ENCODE measurements around the gene NDEL1.

The NDEL1 gene

DNA sequence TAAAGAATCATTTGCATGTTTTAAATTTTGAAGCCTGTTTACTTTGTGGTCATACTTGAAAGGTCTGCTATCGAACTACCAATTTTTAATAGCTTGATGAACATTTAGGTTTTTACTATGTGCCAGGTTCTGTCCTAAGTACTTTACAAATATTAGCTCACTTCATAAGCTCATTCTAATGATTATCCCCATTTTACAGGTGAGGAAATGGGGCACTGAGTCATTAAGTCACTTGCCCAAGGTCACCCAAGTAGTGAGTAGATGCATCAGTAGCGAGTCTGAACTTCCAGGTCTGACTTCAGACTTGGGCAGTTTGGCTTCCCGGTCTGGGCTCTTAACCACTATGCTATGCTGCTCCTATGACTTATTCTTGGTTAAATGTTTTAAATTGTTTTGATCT, 4.0 kb downstream of the NDEL1 start:
- peaks cover 6% of the 10 kb centered on the region; the same call in 1 of the 2 replicates for H3K4me1 ChIP-seq (ENCODE audit: insufficient read depth, low read length)
- no peaks in the 10 kb centered on the region for H3K9me3 ChIP-seq (ENCODE audit: insufficient read depth, low read depth, low read length)
- H3K4me3 ChIP-seq (ENCODE audit: low read length), result no peak overlapping the region
- 98% methylated on average over 3 of the region's 3 CpGs for WGBS
- H3K36me3 ChIP-seq (ENCODE audit: insufficient read depth, low read length), result peaks cover 17% of the 10 kb centered on the region
- no peak overlapping the region for H3K9ac ChIP-seq (ENCODE audit: low read depth, low read length)
- no peak overlapping the region for H3K27ac ChIP-seq (ENCODE audit: low read depth, low read length)
- H3K27me3 ChIP-seq (ENCODE audit: insufficient read depth, low read length), result no peaks in the 10 kb centered on the region

DNA sequence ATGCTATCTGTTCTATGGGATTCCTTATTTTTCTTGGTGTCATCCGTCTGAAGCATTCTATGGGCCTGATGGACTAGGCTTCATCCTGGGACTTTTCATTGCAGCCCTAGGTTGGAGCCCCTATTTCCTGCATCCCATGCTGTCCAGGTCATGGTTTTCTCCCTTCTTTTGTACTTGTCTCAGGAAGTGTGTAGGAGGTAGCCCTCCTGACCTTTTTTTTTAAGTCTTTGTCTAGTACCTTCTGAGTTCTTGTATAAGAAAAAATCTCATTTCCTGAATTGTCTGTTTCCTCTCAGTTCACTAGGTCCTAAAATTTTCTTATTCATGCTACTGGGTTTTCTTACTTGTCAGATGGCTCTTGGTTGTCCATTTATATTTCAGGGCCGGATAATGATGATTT, 6.0 kb downstream of the NDEL1 start:
- H3K9me3 ChIP-seq (ENCODE audit: insufficient read depth, low read depth, low read length), result no peaks in the 10 kb centered on the region
- H3K36me3 ChIP-seq (ENCODE audit: insufficient read depth, low read length), result peaks cover 37% of the 10 kb centered on the region
- H3K4me3 ChIP-seq (ENCODE audit: low read length), result no peak overlapping the region
- no peak overlapping the region for H3K27ac ChIP-seq (ENCODE audit: low read depth, low read length)
- 98% methylated on average over 1 of the region's 2 CpGs for WGBS
- H3K4me1 ChIP-seq (ENCODE audit: insufficient read depth, low read length), result peaks cover 6% of the 10 kb centered on the region; the same call in 1 of the 2 replicates
- no peaks in the 10 kb centered on the region for H3K27me3 ChIP-seq (ENCODE audit: insufficient read depth, low read length)
- no peak overlapping the region for H3K9ac ChIP-seq (ENCODE audit: low read depth, low read length)

DNA sequence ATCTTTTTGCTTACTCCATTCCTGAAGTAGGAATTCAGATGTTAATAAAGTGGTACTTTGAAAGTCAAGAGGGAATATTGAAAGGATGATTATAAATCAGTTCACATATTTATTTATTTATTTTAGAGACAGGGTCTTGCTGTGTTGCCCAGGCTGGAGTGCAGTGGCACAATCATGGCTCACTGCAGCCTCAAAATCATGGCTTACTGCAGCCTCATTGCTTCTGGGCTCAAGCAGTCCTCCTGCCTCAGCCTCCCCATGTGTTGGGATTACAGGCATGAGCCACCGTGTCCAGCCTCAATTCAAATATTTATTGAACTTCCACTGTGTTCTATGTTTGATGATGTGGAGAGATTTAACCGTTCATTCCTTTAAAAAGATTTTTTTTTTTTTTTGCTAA, 6.6 kb downstream of the NDEL1 start:
- no peak overlapping the region for H3K4me3 ChIP-seq (ENCODE audit: low read length)
- no peak overlapping the region for H3K27ac ChIP-seq (ENCODE audit: low read depth, low read length)
- peaks cover 1% of the 10 kb centered on the region; the same call in 1 of the 2 replicates for H3K4me1 ChIP-seq (ENCODE audit: insufficient read depth, low read length)
- H3K36me3 ChIP-seq (ENCODE audit: insufficient read depth, low read length), result peaks cover 41% of the 10 kb centered on the region
- H3K9ac ChIP-seq (ENCODE audit: low read depth, low read length), result no peak overlapping the region
- H3K9me3 ChIP-seq (ENCODE audit: insufficient read depth, low read depth, low read length), result no peaks in the 10 kb centered on the region
- no peaks in the 10 kb centered on the region for H3K27me3 ChIP-seq (ENCODE audit: insufficient read depth, low read length)
- WGBS, result 100% methylated on average over 1 of the region's 2 CpGs

DNA sequence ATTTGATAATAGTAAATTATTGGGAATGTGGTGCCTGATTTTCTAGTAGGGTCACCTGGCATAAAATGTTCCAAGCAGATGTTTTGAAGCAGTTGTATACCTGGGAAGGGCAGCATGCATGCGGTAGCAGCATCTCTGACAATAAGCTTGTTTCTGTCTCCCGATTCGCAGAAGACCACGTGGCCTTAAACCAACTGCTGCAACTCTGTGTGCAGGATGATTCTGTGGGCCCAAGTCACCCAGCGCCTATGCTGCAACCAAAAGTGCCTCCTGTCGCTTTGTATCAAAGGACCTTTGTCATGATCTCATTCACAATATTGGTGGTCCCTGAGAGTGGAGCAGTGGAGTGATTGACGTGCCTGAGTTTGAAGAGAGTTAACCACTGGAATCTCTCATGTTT, 8.1 kb downstream of the NDEL1 start:
- WGBS, result 91% methylated on average over 7 of the region's 7 CpGs
- Histone ChIP-seq H3K27ac (ENCODE audit: low read depth, low read length) (no peak overlapping the region), H3K27me3 (ENCODE audit: insufficient read depth, low read length) (no peaks in the 10 kb centered on the region), H3K36me3 (ENCODE audit: insufficient read depth, low read length) (peaks cover 50% of the 10 kb centered on the region), H3K4me1 (ENCODE audit: insufficient read depth, low read length) (peaks cover 7% of the 10 kb centered on the region), H3K9me3 (ENCODE audit: insufficient read depth, low read depth, low read length) (no peaks in the 10 kb centered on the region), H3K4me3 (ENCODE audit: low read length) (no peak overlapping the region), H3K9ac (ENCODE audit: low read depth, low read length) (no peak overlapping the region)

DNA sequence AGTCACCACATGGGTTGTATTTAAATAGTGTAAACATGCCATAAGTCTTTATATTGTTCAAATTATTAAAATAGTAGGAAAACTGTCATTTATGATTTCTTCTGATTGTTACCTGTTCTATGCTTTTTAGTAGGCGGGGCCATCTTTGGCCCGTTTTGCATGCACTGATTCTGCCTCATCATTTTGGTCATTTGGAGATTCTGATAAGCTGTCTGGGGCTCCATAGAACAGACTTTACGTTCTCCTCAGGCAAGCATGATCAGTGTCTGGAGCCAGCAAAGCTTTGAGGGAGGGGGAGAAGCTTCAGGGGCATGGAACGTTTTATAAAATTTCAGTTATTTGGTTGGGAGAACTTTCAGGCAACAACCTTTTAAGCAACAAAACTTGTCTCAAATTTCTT, 8.8 kb downstream of the NDEL1 start:
- Histone ChIP-seq H3K27me3 (ENCODE audit: insufficient read depth, low read length) (no peaks in the 10 kb centered on the region), H3K4me1 (ENCODE audit: insufficient read depth, low read length) (peaks cover 7% of the 10 kb centered on the region), H3K4me3 (ENCODE audit: low read length) (no peak overlapping the region), H3K36me3 (ENCODE audit: insufficient read depth, low read length) (peaks cover 57% of the 10 kb centered on the region), H3K9me3 (ENCODE audit: insufficient read depth, low read depth, low read length) (no peaks in the 10 kb centered on the region), H3K9ac (ENCODE audit: low read depth, low read length) (no peak overlapping the region), H3K27ac (ENCODE audit: low read depth, low read length) (no peak overlapping the region)
- 88% methylated on average over 3 of the region's 4 CpGs for WGBS

DNA sequence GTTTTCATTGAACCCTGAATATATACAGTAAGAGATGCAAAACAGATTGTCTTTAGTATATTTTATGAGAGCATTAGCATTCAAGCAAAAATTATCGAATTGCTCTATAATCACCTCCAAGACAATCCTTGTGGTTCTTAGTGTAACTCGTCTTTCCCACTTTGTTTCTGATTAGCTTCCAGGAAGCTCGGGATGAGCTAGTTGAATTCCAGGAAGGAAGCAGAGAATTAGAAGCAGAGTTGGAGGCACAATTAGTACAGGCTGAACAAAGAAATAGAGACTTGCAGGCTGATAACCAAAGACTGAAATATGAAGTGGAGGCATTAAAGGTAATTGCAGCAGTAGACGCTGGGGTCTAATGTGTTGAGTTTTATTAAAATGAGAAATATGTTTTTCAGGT, 9.9 kb downstream of the NDEL1 start:
- WGBS, result 88% methylated on average over 4 of the region's 4 CpGs
- Histone ChIP-seq H3K4me3 (ENCODE audit: low read length) (no peak overlapping the region), H3K27ac (ENCODE audit: low read depth, low read length) (no peak overlapping the region), H3K36me3 (ENCODE audit: insufficient read depth, low read length) (peaks cover 60% of the 10 kb centered on the region), H3K4me1 (ENCODE audit: insufficient read depth, low read length) (peaks cover 7% of the 10 kb centered on the region), H3K9me3 (ENCODE audit: insufficient read depth, low read depth, low read length) (no peaks in the 10 kb centered on the region), H3K27me3 (ENCODE audit: insufficient read depth, low read length) (no peaks in the 10 kb centered on the region), H3K9ac (ENCODE audit: low read depth, low read length) (no peak overlapping the region)

DNA sequence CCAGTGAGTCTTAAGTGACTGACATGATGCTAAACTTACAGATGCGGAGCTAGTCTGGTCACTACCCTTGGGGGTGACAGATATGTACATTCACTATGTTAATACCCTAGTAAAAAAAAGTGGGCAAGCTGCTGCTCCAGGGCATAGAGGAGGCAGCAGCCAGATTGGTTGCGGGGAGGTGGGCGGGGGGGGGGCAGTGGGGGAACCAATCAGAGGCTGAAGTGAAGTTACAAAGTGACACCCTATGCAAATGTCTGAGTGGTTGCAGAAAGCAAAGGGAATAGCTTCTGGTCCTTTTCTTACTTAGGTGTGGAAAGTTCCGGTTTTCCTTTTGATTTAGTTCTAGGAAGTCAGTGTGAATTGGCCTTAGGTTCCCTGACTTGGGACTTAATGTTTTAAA, 12.1 kb downstream of the NDEL1 start:
- no peak overlapping the region for H3K4me3 ChIP-seq (ENCODE audit: low read length)
- H3K4me1 ChIP-seq (ENCODE audit: insufficient read depth, low read length), result peaks cover 7% of the 10 kb centered on the region
- no peak overlapping the region for H3K27ac ChIP-seq (ENCODE audit: low read depth, low read length)
- H3K36me3 ChIP-seq (ENCODE audit: insufficient read depth, low read length), result peaks cover 81% of the 10 kb centered on the region
- WGBS, result 72% methylated on average over 4 of the region's 4 CpGs
- H3K27me3 ChIP-seq (ENCODE audit: insufficient read depth, low read length), result no peaks in the 10 kb centered on the region
- H3K9me3 ChIP-seq (ENCODE audit: insufficient read depth, low read depth, low read length), result no peaks in the 10 kb centered on the region
- H3K9ac ChIP-seq (ENCODE audit: low read depth, low read length), result no peak overlapping the region

DNA sequence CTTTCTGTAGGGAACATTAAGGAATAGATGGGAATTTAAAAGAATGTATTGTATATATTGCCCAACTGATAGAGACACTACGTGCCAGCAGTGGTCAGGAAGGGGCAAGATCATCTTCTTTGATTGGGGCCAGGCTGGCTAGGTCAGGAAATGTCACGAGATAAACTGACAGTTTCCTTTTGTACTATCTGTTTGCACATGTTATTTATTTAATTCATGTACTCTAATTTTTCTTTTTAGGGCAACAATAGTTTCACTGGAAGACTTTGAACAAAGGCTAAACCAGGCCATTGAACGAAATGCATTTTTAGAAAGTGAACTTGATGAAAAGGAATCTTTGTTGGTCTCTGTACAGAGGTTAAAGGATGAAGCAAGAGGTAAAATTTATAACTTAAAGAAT, 12.6 kb downstream of the NDEL1 start:
- peaks cover 7% of the 10 kb centered on the region for H3K4me1 ChIP-seq (ENCODE audit: insufficient read depth, low read length)
- H3K27me3 ChIP-seq (ENCODE audit: insufficient read depth, low read length), result no peaks in the 10 kb centered on the region
- H3K9ac ChIP-seq (ENCODE audit: low read depth, low read length), result no peak overlapping the region
- no peaks in the 10 kb centered on the region for H3K9me3 ChIP-seq (ENCODE audit: insufficient read depth, low read depth, low read length)
- H3K27ac ChIP-seq (ENCODE audit: low read depth, low read length), result no peak overlapping the region
- H3K36me3 ChIP-seq (ENCODE audit: insufficient read depth, low read length), result peaks cover 86% of the 10 kb centered on the region
- 94% methylated on average over 3 of the region's 3 CpGs for WGBS
- H3K4me3 ChIP-seq (ENCODE audit: low read length), result no peak overlapping the region

DNA sequence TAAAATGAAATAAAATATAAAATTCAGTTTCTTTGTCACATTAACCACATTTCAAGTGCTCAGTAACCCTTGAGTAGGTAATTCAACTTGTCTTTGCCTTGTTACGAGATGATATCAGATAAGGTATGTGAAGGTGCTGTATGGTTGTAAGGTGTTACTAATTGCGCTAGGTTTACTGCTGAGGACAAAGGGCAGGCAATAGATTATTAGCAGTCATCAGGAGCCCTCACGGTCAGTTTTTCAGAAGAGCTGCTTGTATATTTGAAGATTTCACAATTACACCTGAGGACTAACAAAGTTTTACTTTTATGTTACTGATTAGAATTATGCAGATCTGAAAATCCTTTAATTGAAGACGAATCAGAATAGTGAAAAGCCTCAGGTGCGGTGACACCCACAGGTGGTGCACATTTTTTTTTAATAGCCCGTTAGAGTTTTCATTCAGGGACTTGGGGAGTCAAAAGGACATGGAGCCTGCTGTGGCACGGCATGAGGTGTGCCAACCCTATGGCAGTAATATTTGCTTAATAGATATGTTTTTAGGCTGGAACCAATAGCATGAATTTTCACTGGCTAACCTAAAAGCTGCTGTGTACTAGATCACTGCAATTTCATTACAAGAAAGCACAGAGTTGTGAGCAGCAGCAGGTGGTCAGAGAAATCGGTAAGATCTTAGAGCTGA, 16.4 kb downstream of the NDEL1 start:
- Histone ChIP-seq H3K27me3 (ENCODE audit: insufficient read depth, low read length) (no peaks in the 10 kb centered on the region), H3K27ac (ENCODE audit: low read depth, low read length) (no peak overlapping the region), H3K36me3 (ENCODE audit: insufficient read depth, low read length) (peaks cover 88% of the 10 kb centered on the region), H3K9ac (ENCODE audit: low read depth, low read length) (no peak overlapping the region), H3K9me3 (ENCODE audit: insufficient read depth, low read depth, low read length) (no peaks in the 10 kb centered on the region), H3K4me1 (ENCODE audit: insufficient read depth, low read length) (peaks cover 7% of the 10 kb centered on the region), H3K4me3 (ENCODE audit: low read length) (no peak overlapping the region)
- WGBS, result 87% methylated on average over 8 of the region's 8 CpGs

DNA sequence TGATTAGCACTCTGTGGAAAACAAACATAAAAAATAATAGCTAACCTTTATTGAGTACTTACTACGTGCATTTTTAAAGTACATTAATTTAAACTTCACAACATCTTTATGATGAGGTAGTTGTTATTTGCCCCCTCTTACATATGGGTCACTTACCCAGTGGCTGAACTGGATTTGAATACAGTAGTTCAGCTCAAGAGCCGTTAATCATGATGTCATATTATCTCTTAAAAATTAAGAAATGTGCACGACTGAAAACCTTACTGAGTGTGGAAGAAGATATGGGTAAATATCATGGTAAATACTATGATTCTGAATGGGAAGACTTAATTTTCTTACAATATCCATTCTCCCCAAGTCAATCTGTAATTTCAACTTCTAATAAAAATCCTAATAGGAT, 17.6 kb downstream of the NDEL1 start:
- H3K9me3 ChIP-seq (ENCODE audit: insufficient read depth, low read depth, low read length), result no peaks in the 10 kb centered on the region
- WGBS, result no CpG with 5 or more reads among the region's 3 CpGs
- no peaks in the 10 kb centered on the region for H3K27me3 ChIP-seq (ENCODE audit: insufficient read depth, low read length)
- H3K4me3 ChIP-seq (ENCODE audit: low read length), result no peak overlapping the region
- H3K27ac ChIP-seq (ENCODE audit: low read depth, low read length), result no peak overlapping the region
- H3K9ac ChIP-seq (ENCODE audit: low read depth, low read length), result no peak overlapping the region
- no peaks in the 10 kb centered on the region for H3K4me1 ChIP-seq (ENCODE audit: insufficient read depth, low read length)
- H3K36me3 ChIP-seq (ENCODE audit: insufficient read depth, low read length), result peaks cover 91% of the 10 kb centered on the region

DNA sequence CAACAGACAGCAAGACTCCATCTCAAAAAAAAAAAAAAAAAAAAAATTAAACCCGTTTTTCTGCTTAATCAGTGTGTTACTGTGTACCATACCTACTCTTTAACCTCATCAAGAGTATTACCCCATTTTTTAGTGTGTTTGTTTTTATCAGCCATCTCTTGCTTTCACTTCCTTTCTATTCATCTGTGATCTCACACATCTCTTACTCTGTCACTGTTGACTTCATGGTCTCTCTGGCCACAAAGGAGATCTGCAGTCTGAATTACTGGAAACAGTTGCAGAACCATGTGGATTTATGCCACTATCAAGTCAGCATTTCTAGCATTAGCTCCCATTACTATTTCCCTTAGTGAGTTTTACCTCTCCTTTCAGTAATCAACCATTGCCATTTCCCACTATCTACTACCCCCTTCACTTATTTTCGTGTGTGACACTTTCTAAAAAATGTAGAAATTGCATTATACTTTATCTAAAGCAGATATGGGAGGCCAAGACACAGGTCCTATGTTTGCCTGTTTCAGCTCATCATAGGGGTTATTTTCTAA, 20.1 kb downstream of the NDEL1 start:
- no peak overlapping the region for H3K4me3 ChIP-seq (ENCODE audit: low read length)
- peaks cover 92% of the 10 kb centered on the region for H3K36me3 ChIP-seq (ENCODE audit: insufficient read depth, low read length)
- H3K27me3 ChIP-seq (ENCODE audit: insufficient read depth, low read length), result no peaks in the 10 kb centered on the region
- 100% methylated on average over 2 of the region's 2 CpGs for WGBS
- no peak overlapping the region for H3K27ac ChIP-seq (ENCODE audit: low read depth, low read length)
- H3K9ac ChIP-seq (ENCODE audit: low read depth, low read length), result no peak overlapping the region
- no peaks in the 10 kb centered on the region for H3K4me1 ChIP-seq (ENCODE audit: insufficient read depth, low read length)
- no peaks in the 10 kb centered on the region for H3K9me3 ChIP-seq (ENCODE audit: insufficient read depth, low read depth, low read length)

DNA sequence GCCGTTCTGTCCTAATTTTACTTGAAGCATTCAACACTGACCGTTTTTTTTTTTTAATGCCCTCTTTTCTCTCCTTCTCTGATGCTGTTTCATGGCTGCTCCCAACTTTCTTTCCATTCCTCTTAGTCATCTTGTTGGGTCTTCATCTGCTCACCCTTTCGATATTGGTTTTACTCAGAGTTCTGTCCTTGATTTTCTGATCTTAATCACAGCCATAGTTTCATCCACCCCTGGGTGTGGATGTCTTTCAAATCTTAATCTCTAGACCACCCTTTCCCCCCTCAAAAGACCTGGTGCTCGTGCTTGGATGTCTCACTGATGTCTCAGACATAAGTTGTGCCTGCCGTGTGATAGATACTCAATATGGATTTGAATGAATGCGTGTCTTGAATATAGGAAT, 22.4 kb downstream of the NDEL1 start:
- no peaks in the 10 kb centered on the region for H3K27me3 ChIP-seq (ENCODE audit: insufficient read depth, low read length)
- no peaks in the 10 kb centered on the region for H3K4me1 ChIP-seq (ENCODE audit: insufficient read depth, low read length)
- no peak overlapping the region for H3K9ac ChIP-seq (ENCODE audit: low read depth, low read length)
- H3K27ac ChIP-seq (ENCODE audit: low read depth, low read length), result no peak overlapping the region
- H3K36me3 ChIP-seq (ENCODE audit: insufficient read depth, low read length), result peaks cover 92% of the 10 kb centered on the region
- H3K4me3 ChIP-seq (ENCODE audit: low read length), result no peak overlapping the region
- H3K9me3 ChIP-seq (ENCODE audit: insufficient read depth, low read depth, low read length), result no peaks in the 10 kb centered on the region
- WGBS, result 94% methylated on average over 6 of the region's 6 CpGs

Measured in HUES64 (cell line).